ENCODE measurements around the gene APBA2.
"Not testable (repeated sequence)": the region's sequence is repeated elsewhere in the genome, so short reads cannot be mapped to it uniquely, and the experiment has no call there.

APBA2 gene

DNA sequence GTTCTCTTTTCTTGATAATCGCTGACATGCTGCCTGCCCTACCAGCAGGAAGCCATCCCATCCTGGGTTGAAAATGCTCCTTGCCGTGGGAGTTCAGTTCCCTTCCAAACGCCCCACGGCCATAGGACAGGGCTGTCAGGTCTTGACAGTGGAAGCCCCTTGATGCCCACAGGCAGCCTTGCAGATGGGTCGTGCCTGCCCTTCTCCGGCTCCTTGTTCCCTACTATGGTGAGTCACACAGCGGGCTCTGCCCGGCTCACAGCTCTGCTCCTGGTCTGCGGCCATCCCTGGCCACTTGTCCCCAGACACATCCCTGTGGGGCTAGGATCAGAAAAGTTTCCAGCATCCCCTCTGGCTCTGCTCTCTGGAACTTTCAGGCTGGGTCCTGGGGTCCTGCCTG lies 6.2 kb upstream of the APBA2 start:
- DNase-seq = no peak

GRCh38 chr15:28880680-28881079 lies 5.1 kb upstream of the APBA2 start:
- no peak for DNase-seq

GRCh38 chr15:28881170-28881569 lies 4.6 kb upstream of the APBA2 start:
- DNase-seq = no peak

GRCh38 chr15:28881600-28881999 lies 4.2 kb upstream of the APBA2 start:
- DNase-seq = no peak

- DNase-seq = no peak
Measured at GRCh38 chr15:28884151-28884940, 1.4 kb upstream of the APBA2 start.

DNA sequence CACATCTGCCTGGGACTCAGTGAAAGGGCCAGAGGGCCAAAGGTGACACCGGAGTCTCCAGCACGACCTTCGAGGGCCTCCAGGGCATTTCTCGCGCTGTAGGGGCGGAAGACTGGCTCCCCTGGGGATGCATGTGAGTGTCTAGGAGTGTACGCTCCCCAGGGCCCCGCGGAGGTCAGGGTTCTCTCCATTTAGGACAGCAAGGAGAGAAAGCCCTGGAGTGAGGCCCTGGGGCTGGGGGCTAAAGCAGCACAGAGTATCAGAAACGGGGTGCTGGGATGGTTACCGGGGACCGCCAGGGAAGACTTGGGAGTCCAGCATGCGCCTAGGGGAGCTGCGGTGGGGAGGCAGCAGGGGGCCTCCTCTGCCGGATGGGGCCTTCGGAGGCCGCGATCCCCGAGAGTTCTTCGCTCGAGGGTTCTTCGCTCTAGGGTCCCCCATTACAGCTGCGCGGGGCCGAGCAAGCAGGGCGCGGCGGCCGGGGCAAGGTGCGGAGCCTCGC lies 595 bp upstream of the APBA2 start:
- no peak for DNase-seq

GRCh38 chr15:28886431-28887338 lies 911 bp downstream of the APBA2 start:
- no peak for DNase-seq

- DNase-seq = no peak
Measured at GRCh38 chr15:28887339-28888174, 1.8 kb downstream of the APBA2 start.

DNA sequence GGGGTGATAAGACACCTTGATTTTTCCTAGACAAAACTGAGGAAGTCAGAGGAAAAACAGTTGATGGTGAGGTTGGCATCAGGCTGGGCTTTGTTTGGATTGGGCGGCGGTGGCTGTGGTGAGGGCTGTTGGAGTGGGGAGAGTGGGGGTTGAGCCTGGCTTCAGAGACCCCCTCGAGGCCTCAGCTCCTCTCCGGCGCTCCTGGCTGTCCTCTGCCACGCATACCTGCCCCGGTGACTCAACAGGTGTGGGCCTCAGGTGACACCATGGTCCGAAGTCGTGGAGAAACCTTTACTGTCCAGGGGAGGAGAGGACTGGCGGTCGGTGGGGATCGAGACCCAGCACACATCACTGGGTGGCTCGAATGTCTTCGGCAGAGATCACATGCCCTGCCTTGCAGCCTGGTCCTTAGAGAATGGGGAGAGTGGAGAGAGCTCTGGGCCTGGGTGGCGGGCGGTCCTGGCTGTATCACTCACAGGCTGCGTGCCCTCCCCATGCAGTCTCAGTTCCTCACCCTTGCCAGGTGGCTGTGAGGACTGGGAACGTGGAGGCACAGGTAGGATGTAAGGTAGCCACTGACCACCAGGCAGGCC lies 2.6 kb downstream of the APBA2 start:
- DNase-seq = no peak

DNA sequence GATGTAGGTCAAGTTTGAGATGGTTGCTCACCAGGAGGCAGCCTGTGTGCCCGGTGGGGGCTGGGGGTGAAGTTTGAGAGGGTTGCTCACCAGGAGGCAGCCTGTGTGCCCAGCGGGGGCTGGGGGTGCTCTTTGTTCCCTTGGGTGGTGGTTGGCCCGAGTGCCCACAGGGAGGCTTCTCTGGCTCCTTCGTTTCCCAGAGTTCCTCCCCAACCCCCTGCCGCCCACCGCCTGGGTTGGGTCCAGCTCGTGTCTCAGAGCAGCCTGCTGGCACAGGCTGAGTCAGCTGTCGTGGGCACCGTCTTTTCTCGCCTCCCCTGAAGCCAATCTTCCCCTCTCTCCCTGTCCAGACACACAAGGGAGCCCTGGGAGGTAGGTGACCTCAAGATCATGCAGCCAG lies 3.1 kb downstream of the APBA2 start:
- DNase-seq = no peak

DNA sequence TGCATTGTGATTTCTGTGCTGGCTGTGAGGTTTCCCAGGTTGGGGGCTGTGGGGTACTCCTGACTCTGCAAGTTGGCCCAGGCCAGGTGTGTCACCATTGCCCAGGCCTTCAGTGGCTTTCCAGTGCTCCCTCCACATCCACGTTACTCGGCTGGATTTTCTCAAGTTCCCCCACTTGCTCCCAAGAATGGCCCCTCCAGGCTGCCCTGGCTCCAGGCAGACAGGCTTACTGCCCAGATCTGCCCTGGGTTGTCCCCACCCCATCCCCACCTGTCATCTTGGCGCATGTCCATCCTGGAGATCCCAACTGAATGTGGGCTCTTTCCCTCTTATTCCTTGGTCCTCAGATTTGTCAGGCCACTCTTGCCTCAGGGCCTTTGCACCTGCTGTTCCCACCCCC lies 3.6 kb downstream of the APBA2 start:
- no peak for DNase-seq

- DNase-seq = not testable (repeated sequence)
Measured at GRCh38 chr15:28889871-28890270, 4.1 kb downstream of the APBA2 start.

- DNase-seq = not testable (repeated sequence)
Measured at GRCh38 chr15:28890291-28890690, 4.5 kb downstream of the APBA2 start.

GRCh38 chr15:28890711-28891495 lies 5.1 kb downstream of the APBA2 start:
- DNase-seq = no peak

GRCh38 chr15:28891588-28891987 lies 5.8 kb downstream of the APBA2 start:
- no peak for DNase-seq

GRCh38 chr15:28892789-28893610 lies 7.2 kb downstream of the APBA2 start:
- no peak for DNase-seq

- no peak for DNase-seq
Measured at GRCh38 chr15:28894631-28895030, 8.9 kb downstream of the APBA2 start.

DNA sequence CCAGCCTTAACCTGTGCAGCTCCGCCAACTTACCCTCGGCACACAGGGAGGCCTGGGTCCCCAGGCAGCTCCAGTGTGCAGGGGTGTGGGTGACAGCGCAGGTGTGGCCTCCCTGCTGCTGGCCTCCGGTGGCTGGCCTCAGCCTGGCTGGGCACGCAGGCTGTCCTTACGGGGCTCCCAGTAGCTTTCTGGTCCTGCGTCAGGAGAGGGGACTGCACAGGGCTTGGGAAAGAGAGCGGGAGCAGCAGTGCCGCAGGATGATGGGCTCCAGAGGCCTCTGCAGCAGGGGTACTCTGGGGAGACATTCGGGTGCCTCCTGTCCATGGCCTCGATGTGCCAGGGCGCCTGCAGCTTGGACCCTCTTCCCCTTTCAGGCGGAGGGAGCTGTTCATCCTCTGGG lies 9.4 kb downstream of the APBA2 start:
- DNase-seq = no peak

GRCh38 chr15:28895566-28895965 lies 9.8 kb downstream of the APBA2 start:
- no peak for DNase-seq

DNA sequence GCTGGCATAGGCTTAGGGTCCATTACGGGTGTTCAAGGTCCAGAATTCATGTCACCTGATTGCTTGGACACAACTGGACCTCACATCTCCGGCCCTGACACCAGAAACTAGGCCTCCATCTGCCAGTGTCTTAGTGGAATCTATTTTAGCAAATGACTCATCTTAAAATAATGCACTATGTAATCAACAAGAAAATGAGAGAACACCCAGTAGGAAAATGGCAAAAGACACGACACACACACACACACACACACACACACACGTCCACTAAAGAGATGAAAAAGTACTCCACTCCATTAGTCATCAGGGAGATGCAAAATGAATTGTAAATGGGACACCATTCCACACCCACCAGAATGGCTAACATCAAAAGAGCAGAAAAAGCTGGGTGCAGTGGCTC lies 11.2 kb downstream of the APBA2 start:
- no peak for DNase-seq

All from suppressor macrophage (primary cell).